GM04504 (cell line): ENCODE results near the gene ENTPD5.

Source experiments
- DNase-seq: peaks from one replicate; pipeline ENCODE4 v3.0.0-alpha.2; 2012; ENCODE audit warnings: low read depth

ENTPD5 gene

GRCh38 chr14:74018586-74019407 lies at the start of gene ENTPD5, which contains the start of gene BBOF1:
TSS of gene ENTPD5 (minus strand) at chr14:74019288. CDS start at chr14:73988102, 31,186 bp downstream.
TSS of gene BBOF1 (plus strand) at chr14:74019349. CDS start at chr14:74019479, 130 bp downstream.
- DNase-seq, result peak; percentile 77

- no peak for DNase-seq
These were observed 46.9 kb upstream of the ENTPD5 start for GRCh38 chr14:74065746-74066575.

GRCh38 chr14:74064883-74065282 lies 45.8 kb upstream of the ENTPD5 start:
- no peak for DNase-seq

GRCh38 chr14:74064426-74064825 lies 45.3 kb upstream of the ENTPD5 start:
- no peak for DNase-seq

- DNase-seq, result no peak
These were observed 43.7 kb upstream of the ENTPD5 start for GRCh38 chr14:74062809-74063150.

GRCh38 chr14:74049876-74050495 lies 30.9 kb upstream of the ENTPD5 start:
- DNase-seq, result no peak

GRCh38 chr14:74048281-74048680 lies 29.2 kb upstream of the ENTPD5 start:
- DNase-seq, result no peak

GRCh38 chr14:74045522-74045921 lies 26.4 kb upstream of the ENTPD5 start:
- no peak for DNase-seq

- DNase-seq, result no peak
These were observed 23.2 kb upstream of the ENTPD5 start for GRCh38 chr14:74042296-74042695.

- peak; percentile 24 for DNase-seq
These were observed 19.2 kb upstream of the ENTPD5 start for GRCh38 chr14:74038020-74038859.

GRCh38 chr14:74035556-74035955 lies 16.5 kb upstream of the ENTPD5 start:
- DNase-seq, result no peak

GRCh38 chr14:74034572-74034971 lies 15.5 kb upstream of the ENTPD5 start:
- no peak for DNase-seq

- no peak for DNase-seq
These were observed 10.0 kb upstream of the ENTPD5 start for GRCh38 chr14:74029136-74029535.

GRCh38 chr14:74022346-74022745 lies 3.3 kb upstream of the ENTPD5 start:
- DNase-seq, result no peak

- DNase-seq, result no peak
These were observed 485 bp upstream of the ENTPD5 start for GRCh38 chr14:74019408-74020137.

- DNase-seq, result peak; percentile 18
These were observed 908 bp downstream of the ENTPD5 start for GRCh38 chr14:74018174-74018585.

GRCh38 chr14:74015963-74016362 lies 3.1 kb downstream of the ENTPD5 start:
- DNase-seq, result no peak

- DNase-seq, result no peak
These were observed 3.9 kb downstream of the ENTPD5 start for GRCh38 chr14:74015176-74015575.

GRCh38 chr14:74014299-74014698 lies 4.8 kb downstream of the ENTPD5 start:
- no peak for DNase-seq

- no peak for DNase-seq
These were observed 10.1 kb downstream of the ENTPD5 start for GRCh38 chr14:74008843-74009499.
